Spleen (tissue), 7 donors: ENCODE results near the gene CDKL1.

ENCODE experiments used
- POLR2A ChIP-seq, 3 donors: fragments of 450-650 bp; IDR thresholded peaks; one replicate each; pipeline ENCODE4 v1.5.1; 2017; ENCODE audit warnings: antibody characterized with exemption in 3 of 3, mild to moderate bottlenecking in 1 of 3
- TF ChIP-seq, protein P1 (sequence below), 11 experiments: fragments of 200-600 bp in 7 of 11; fragments of 450-650 bp in 4 of 11; sonication (generic) in 4 of 11; IDR thresholded peaks in 8 of 11; conservative IDR thresholded peaks in 3 of 11; 1 replicate in 7 of 11; 2 replicates in 4 of 11; pipeline versions ENCODE4 v1.4.0 to v1.8.0; 2016 to 2021; ENCODE audit warnings: antibody characterized with exemption in 11 of 11, inconsistent platforms in 4 of 11, mild to moderate bottlenecking in 1 of 11
- donor health status: DM: no; HTN: no; CAD: no; lungs with moderate emphysema.
- donor health status: DM: no; HTN: no; CAD: no.
- donor health status: DM: no; HTN: no; CAD: no.

- TF ChIP-seq, protein P1, sequence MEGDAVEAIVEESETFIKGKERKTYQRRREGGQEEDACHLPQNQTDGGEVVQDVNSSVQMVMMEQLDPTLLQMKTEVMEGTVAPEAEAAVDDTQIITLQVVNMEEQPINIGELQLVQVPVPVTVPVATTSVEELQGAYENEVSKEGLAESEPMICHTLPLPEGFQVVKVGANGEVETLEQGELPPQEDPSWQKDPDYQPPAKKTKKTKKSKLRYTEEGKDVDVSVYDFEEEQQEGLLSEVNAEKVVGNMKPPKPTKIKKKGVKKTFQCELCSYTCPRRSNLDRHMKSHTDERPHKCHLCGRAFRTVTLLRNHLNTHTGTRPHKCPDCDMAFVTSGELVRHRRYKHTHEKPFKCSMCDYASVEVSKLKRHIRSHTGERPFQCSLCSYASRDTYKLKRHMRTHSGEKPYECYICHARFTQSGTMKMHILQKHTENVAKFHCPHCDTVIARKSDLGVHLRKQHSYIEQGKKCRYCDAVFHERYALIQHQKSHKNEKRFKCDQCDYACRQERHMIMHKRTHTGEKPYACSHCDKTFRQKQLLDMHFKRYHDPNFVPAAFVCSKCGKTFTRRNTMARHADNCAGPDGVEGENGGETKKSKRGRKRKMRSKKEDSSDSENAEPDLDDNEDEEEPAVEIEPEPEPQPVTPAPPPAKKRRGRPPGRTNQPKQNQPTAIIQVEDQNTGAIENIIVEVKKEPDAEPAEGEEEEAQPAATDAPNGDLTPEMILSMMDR (IDR thresholded peaks at IDR 0.05 in 8 of 11, conservative IDR thresholded peaks at IDR 0.05 in 3 of 11), result no peak
- no peak for TF ChIP-seq POLR2A (IDR thresholded peaks at IDR 0.05)
Measured at GRCh38 chr14:50383618-50384225, 13.0 kb downstream of the CDKL1 start.
